SH-SY5Y (cell line): ENCODE results near the gene TNFRSF4.

Source experiments
- GATA2 ChIP-seq: IDR thresholded peaks from 2 replicates; pipeline ENCODE4 v1.6.1; 2011; ENCODE audit warnings: mild to moderate bottlenecking, low read depth, low read length
- GATA3 ChIP-seq: IDR thresholded peaks from 2 replicates; pipeline ENCODE4 v1.6.1; 2011; ENCODE audit warnings: low read depth, mild to moderate bottlenecking, low read length, moderate library complexity

DNA sequence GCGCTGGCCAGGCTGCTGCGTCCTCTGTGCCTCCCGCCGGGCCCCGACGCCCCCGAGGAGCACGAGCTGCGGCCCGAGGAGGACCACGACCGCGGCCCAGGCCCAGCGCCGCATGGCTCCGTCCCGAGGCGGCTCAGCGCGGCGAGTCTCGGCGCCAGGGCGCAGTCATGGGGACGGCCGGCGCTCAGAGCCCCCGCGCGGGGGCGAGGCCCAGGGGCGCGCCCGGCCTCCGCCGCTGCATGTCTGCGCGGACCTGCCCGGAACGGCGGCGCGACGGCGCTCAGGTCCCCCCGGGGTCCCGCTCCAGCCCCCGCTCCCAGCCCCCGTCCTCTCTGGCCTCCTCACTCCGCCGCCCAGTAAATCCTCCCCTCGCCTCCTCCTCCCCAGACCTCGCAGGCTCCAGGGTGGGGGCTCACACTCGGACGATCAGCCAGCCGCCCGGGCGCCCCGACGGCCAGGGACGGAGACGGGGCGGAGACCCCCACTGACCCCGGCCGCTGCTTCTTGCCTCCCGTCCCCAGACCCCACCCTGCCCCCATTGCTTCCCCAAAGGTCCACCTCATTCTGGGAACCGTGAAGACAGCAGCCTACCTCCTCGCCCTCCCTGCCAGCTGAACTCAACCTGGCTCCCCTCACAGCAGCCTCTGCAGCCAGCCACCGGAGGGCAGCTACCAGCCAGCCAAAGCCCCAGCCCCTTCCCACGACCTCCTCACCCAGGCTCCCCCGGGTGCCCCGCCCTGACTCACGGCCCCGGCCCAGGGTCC is 32.8 kb upstream of the TNFRSF4 start, which contains the start of gene C1QTNF12:
- TF ChIP-seq GATA2 (no peak), GATA3 (no peak)
